Astrocyte (in vitro differentiated cells and primary cell): Measurements from ENCODE around the gene RLN3. TPM values are rescaled to one million over a fixed set of nuclear protein-coding genes. Genes with fewer than 3 reads are reported as not detected.

Experiments
- DNase-seq: peaks from one replicate; pipeline ENCODE4 v3.0.0-alpha.2; 2010; ENCODE audit warnings: low read depth
- FAIRE-seq: peaks from 2 replicates; lab custom pipeline; 2011; peaks lifted over from hg19 to GRCh38; lab: Jason Lieb, UNC
- H2AFZ ChIP-seq: 2 replicates; pipeline ENCODE4 v1.6.0; 2012; ENCODE audit warnings: low read depth, low read length, inconsistent platforms
- H3K27ac ChIP-seq: 2 replicates; pipeline ENCODE4 v1.5.1; 2011; ENCODE audit warnings: low read depth, low read length, inconsistent platforms
- H3K27me3 ChIP-seq: 2 replicates; pipeline ENCODE4 v1.6.0; 2011; ENCODE audit warnings: low read length, inconsistent platforms; ENCODE audit not compliant: insufficient read depth
- H3K36me3 ChIP-seq: 2 replicates; pipeline ENCODE4 v1.5.1; 2011; ENCODE audit warnings: low read length, inconsistent platforms; ENCODE audit not compliant: insufficient read depth
- H3K4me1 ChIP-seq: 2 replicates; pipeline ENCODE4 v1.5.1; 2011; ENCODE audit warnings: low read length, inconsistent platforms; ENCODE audit not compliant: insufficient read depth
- H3K4me2 ChIP-seq: 2 replicates; pipeline ENCODE4 v1.6.0; 2012; ENCODE audit warnings: low read length, inconsistent platforms
- H3K4me3 ChIP-seq: 2 replicates; pipeline ENCODE4 v1.5.1; 2011; ENCODE audit warnings: low read depth, mild to moderate bottlenecking, low read length, inconsistent platforms; ENCODE audit not compliant: insufficient read depth
- H3K79me2 ChIP-seq: 2 replicates; pipeline ENCODE4 v1.6.0; 2012; ENCODE audit warnings: mild to moderate bottlenecking, low read length, inconsistent platforms; ENCODE audit not compliant: insufficient read depth
- H3K9ac ChIP-seq: 2 replicates; pipeline ENCODE4 v1.6.0; 2012; ENCODE audit warnings: mild to moderate bottlenecking, low read length, inconsistent platforms
- H3K9me3 ChIP-seq: 2 replicates; pipeline ENCODE4 v1.5.1; 2012; ENCODE audit warnings: low read depth, mild to moderate bottlenecking, low read length, inconsistent platforms; ENCODE audit not compliant: insufficient read depth
- H4K20me1 ChIP-seq: 2 replicates; pipeline ENCODE4 v1.6.0; 2012; ENCODE audit warnings: low read length, inconsistent platforms; ENCODE audit not compliant: insufficient read depth
- H3K27ac Mint-ChIP-seq: one replicate; pipeline ENCODE4 v1.8.0; 2021; ENCODE audit warnings: mild to moderate bottlenecking, mixed read lengths; ENCODE audit not compliant: unreplicated experiment
- H3K27me3 Mint-ChIP-seq: one replicate; pipeline ENCODE4 v1.8.0; 2021; ENCODE audit warnings: low read depth, mixed read lengths; ENCODE audit not compliant: unreplicated experiment
- H3K36me3 Mint-ChIP-seq: one replicate; pipeline ENCODE4 v1.8.0; 2021; ENCODE audit warnings: low read depth, mixed read lengths; ENCODE audit not compliant: unreplicated experiment
- H3K4me1 Mint-ChIP-seq: one replicate; pipeline ENCODE4 v1.8.0; 2021; ENCODE audit warnings: low read depth, mixed read lengths; ENCODE audit not compliant: unreplicated experiment
- H3K4me3 Mint-ChIP-seq: one replicate; pipeline ENCODE4 v1.8.0; 2021; ENCODE audit warnings: mild to moderate bottlenecking, moderate library complexity, mixed read lengths; ENCODE audit not compliant: unreplicated experiment
- H3K9me3 Mint-ChIP-seq: one replicate; pipeline ENCODE4 v1.8.0; 2021; ENCODE audit warnings: mild to moderate bottlenecking, mixed read lengths; ENCODE audit not compliant: unreplicated experiment
- CTCF ChIP-seq: IDR thresholded peaks from 2 replicates; pipeline ENCODE4 v1.5.1; 2011; ENCODE audit warnings: low read depth, mild to moderate bottlenecking, inconsistent platforms, low read length, moderate library complexity; ENCODE audit not compliant: insufficient read depth
- EZH2 ChIP-seq: IDR thresholded peaks from 2 replicates; pipeline ENCODE4 v1.6.1; 2012; ENCODE audit warnings: mild to moderate bottlenecking, low read length, inconsistent platforms; ENCODE audit not compliant: insufficient read depth
- total RNA-seq: library from RNA; stranded (reverse); gene quantifications from 2 replicates; pipeline ENCODE4 v1.2.1, GENCODE V29; 2021

Gene RLN3
- total RNA-seq, 1 donor from 2014 or later: not detected

DNA sequence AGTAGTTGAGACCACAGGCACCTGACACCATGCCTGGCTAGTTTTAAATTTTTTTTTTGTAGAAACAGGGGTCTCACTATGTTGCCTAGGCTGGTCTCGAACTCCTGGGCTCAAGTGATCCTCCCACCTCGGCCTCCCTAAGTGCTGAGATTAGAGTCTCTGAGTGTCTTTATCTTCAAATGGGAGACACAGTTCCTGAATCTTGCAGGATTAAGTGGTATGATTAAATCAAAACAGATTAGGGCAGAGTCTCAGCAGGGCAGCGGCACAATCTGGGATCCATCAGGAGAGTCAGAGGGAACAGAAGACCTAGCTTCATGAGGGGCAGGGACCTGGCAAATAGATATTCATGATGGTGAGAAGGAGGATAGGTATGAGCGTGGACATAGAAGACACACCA lies 953 bp downstream of the RLN3 start:
- peaks cover 3% of the 10 kb centered on the region for H3K4me1 ChIP-seq
- H3K9ac ChIP-seq: no peak overlapping the region
- Mint-ChIP-seq H3K27ac (no peak overlapping the region), H3K4me1 (no peaks in the 10 kb centered on the region), H3K27me3 (peaks cover 16% of the 10 kb centered on the region), H3K4me3 (no peak overlapping the region), H3K36me3 (no peaks in the 10 kb centered on the region), H3K9me3 (no peaks in the 10 kb centered on the region)
- no peak overlapping the region for H2AFZ ChIP-seq
- H3K27ac ChIP-seq: no peak overlapping the region
- H3K9me3 ChIP-seq: no peaks in the 10 kb centered on the region
- FAIRE-seq: no peak
- H3K27me3 ChIP-seq: no peaks in the 10 kb centered on the region
- no peak overlapping the region for H3K4me2 ChIP-seq
- no peak for DNase-seq
- no peak overlapping the region for H3K4me3 ChIP-seq
- no peaks in the 10 kb centered on the region for H3K36me3 ChIP-seq
- no peaks in the 10 kb centered on the region for H4K20me1 ChIP-seq
- TF ChIP-seq CTCF: no peak
- no peak for TF ChIP-seq EZH2
- H3K79me2 ChIP-seq: no peaks in the 10 kb centered on the region

DNA sequence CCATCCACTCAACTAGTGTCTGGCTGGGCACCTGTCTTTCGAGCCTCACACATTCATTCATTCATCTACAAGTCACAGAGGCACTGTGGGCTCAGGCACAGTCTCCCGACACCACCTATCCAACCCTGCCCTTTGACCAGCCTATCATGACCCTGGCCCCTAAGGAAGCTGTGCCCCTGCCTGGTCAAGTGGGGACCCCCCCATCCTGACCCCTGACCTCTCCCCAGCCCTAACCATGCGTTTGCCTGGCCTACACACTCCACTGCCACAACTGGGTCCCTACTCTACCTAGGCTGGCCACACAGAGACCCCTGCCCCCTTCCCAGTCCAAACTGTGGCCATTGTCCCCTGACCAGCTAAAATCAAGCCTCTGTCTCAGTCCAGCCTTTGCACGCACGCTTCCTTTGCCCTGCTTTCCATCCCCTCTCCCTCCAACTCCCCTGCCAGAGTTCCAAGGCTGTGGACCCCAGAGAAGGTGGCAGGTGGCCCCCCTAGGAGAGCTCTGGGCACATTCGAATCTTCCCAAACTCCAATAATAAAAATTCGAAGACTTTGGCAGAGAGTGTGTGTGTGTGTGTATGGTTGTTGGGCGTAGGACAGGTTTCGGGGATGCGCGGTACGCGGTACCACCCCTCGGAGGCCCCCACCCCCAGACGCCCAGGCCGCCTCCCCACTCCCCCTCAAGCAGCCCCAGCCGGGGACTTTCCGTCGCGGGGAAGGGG lies 3.2 kb downstream of the RLN3 start:
- Mint-ChIP-seq H3K27me3 (peaks cover 16% of the 10 kb centered on the region), H3K27ac (no peak overlapping the region), H3K36me3 (no peaks in the 10 kb centered on the region), H3K9me3 (no peaks in the 10 kb centered on the region), H3K4me1 (no peaks in the 10 kb centered on the region), H3K4me3 (peak overlapping the region; percentile 80)
- Histone ChIP-seq H3K27me3 (no peaks in the 10 kb centered on the region), H4K20me1 (no peaks in the 10 kb centered on the region), H3K4me2 (peak overlapping the region; percentile 98), H3K4me3 (peak overlapping the region; percentile 66), H3K9ac (peak overlapping the region; percentile 75), H3K9me3 (no peaks in the 10 kb centered on the region), H3K79me2 (no peaks in the 10 kb centered on the region), H3K4me1 (peaks cover 2% of the 10 kb centered on the region), H2AFZ (peak overlapping the region; percentile 96), H3K27ac (no peak overlapping the region), H3K36me3 (no peaks in the 10 kb centered on the region)
- TF ChIP-seq CTCF (no peak), EZH2 (no peak)
- no peak for FAIRE-seq
- DNase-seq: no peak
